ENCODE measurements around the gene VDAC2. TPM values are rescaled to one million over a fixed set of nuclear protein-coding genes. Genes with fewer than 3 reads are reported as not detected.

The VDAC2 gene
- total RNA-seq, 1 experiment from 2014 or later: 340 TPM

DNA sequence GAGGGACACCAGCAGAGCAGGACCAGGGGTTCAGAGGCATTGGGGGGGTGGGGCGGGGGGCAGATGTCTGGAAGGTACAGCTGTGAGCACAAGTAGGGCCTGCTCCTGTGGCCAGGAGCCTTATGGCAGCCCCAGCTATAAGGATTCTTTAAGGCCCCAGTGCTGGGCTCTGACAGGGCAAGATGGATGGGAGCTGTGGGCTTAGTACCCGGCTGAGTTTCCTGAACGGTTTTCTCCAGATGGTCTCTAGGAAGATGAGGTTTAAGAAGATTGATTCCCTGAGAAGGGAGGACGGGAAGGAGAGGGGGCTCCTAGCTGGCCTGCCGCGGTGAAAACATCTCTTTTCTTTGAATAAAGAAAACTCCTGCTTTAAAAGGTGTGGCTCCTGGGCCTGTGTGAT lies 55.3 kb downstream of the VDAC2 start:
- no peaks in the 10 kb centered on the region for H3K9me3 ChIP-seq (ENCODE audit: control insufficient read depth, insufficient read depth, low read depth, low read length)
- H3K27me3 ChIP-seq (ENCODE audit: control insufficient read depth, insufficient read depth, low read length): no peaks in the 10 kb centered on the region
- no TSS peak for BruUV-seq (replicated peaks)
- TF ChIP-seq TCF7L2 (IDR thresholded peaks at IDR 0.05; ENCODE audit: low read depth, low read length) (no peak), POLR2AphosphoS5 (IDR thresholded peaks at IDR 0.05; ENCODE audit: low read depth, low read length) (no peak), SIN3A (IDR thresholded peaks at IDR 0.05; ENCODE audit: borderline replicate concordance, insufficient read depth, low read depth, low read length) (no peak)
- TF ChIP-seq, protein P1, sequence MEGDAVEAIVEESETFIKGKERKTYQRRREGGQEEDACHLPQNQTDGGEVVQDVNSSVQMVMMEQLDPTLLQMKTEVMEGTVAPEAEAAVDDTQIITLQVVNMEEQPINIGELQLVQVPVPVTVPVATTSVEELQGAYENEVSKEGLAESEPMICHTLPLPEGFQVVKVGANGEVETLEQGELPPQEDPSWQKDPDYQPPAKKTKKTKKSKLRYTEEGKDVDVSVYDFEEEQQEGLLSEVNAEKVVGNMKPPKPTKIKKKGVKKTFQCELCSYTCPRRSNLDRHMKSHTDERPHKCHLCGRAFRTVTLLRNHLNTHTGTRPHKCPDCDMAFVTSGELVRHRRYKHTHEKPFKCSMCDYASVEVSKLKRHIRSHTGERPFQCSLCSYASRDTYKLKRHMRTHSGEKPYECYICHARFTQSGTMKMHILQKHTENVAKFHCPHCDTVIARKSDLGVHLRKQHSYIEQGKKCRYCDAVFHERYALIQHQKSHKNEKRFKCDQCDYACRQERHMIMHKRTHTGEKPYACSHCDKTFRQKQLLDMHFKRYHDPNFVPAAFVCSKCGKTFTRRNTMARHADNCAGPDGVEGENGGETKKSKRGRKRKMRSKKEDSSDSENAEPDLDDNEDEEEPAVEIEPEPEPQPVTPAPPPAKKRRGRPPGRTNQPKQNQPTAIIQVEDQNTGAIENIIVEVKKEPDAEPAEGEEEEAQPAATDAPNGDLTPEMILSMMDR (IDR thresholded peaks at IDR 0.05): no peak
- TF ChIP-seq, protein P2, sequence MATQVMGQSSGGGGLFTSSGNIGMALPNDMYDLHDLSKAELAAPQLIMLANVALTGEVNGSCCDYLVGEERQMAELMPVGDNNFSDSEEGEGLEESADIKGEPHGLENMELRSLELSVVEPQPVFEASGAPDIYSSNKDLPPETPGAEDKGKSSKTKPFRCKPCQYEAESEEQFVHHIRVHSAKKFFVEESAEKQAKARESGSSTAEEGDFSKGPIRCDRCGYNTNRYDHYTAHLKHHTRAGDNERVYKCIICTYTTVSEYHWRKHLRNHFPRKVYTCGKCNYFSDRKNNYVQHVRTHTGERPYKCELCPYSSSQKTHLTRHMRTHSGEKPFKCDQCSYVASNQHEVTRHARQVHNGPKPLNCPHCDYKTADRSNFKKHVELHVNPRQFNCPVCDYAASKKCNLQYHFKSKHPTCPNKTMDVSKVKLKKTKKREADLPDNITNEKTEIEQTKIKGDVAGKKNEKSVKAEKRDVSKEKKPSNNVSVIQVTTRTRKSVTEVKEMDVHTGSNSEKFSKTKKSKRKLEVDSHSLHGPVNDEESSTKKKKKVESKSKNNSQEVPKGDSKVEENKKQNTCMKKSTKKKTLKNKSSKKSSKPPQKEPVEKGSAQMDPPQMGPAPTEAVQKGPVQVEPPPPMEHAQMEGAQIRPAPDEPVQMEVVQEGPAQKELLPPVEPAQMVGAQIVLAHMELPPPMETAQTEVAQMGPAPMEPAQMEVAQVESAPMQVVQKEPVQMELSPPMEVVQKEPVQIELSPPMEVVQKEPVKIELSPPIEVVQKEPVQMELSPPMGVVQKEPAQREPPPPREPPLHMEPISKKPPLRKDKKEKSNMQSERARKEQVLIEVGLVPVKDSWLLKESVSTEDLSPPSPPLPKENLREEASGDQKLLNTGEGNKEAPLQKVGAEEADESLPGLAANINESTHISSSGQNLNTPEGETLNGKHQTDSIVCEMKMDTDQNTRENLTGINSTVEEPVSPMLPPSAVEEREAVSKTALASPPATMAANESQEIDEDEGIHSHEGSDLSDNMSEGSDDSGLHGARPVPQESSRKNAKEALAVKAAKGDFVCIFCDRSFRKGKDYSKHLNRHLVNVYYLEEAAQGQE (IDR thresholded peaks at IDR 0.05; ENCODE audit: insufficient read depth in 1 of 2, low read depth in 2 of 2, low read length in 1 of 2): no peak
- H3K27ac ChIP-seq (ENCODE audit: low read length): no peak overlapping the region
- ChIA-PET CTCF (no interaction called here), POLR2A (no interaction called here)
- intact Hi-C loops (cut with micrococcal nuclease; ENCODE audit: unreplicated experiment): no loop called here
- H3K4me3 ChIP-seq (ENCODE audit: low read depth in 2 of 2, low read length in 2 of 2): no peak overlapping the region
- in situ Hi-C loops (cut with HindIII; ENCODE audit: low pct_unique_long_range_greater_than_20kb, low sequenced_read_pairs): no loop called here
- no peak for ATAC-seq
- no peaks in the 10 kb centered on the region for H3K36me3 ChIP-seq (ENCODE audit: control insufficient read depth, insufficient read depth, low read length)
- no peak for DNase-seq (ENCODE audit: low read depth, low spot score)
- no peaks in the 10 kb centered on the region for H3K4me1 ChIP-seq (ENCODE audit: control insufficient read depth, insufficient read depth, low read length)

DNA sequence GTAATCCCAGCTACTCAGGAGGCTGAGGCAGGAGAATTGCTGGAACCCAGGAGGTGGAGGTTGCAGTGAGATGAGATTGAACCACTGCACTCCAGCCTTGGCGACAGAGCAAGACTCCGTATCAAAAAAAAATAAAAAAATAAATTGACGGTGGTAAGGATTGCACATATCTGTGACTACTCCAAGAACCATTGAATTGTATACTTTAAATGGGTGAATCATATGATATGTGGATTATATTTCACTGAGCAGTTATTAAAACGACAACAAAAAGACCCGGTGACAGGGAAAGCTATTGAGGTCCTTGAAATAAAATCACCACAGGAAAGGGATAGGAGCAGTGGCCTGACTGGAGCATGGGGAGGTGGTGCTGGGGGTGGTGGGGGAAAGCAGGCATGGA lies 56.3 kb downstream of the VDAC2 start:
- Histone ChIP-seq H3K27me3 (ENCODE audit: control insufficient read depth, insufficient read depth, low read length) (no peaks in the 10 kb centered on the region), H3K4me3 (ENCODE audit: low read depth in 2 of 2, low read length in 2 of 2) (no peak overlapping the region), H3K27ac (ENCODE audit: low read length) (no peak overlapping the region), H3K9me3 (ENCODE audit: control insufficient read depth, insufficient read depth, low read depth, low read length) (no peaks in the 10 kb centered on the region), H3K4me1 (ENCODE audit: control insufficient read depth, insufficient read depth, low read length) (no peaks in the 10 kb centered on the region), H3K36me3 (ENCODE audit: control insufficient read depth, insufficient read depth, low read length) (no peaks in the 10 kb centered on the region)
- CTCF ChIA-PET: no interaction called here
- DNase-seq (ENCODE audit: low read depth, low spot score) (no peak), ATAC-seq (no peak)
- in situ Hi-C loops (cut with HindIII; ENCODE audit: low pct_unique_long_range_greater_than_20kb, low sequenced_read_pairs) (no loop called here), intact Hi-C loops (cut with micrococcal nuclease; ENCODE audit: unreplicated experiment) (no loop called here)
- BruUV-seq (replicated peaks): no TSS peak
- POLR2A ChIA-PET: interaction anchor here (0.7 kb wide), 1 partner anchor 1213 kb away, joined by 5 read pairs; no protein-coding TSS in a partner anchor
- no peak for TF ChIP-seq SIN3A (IDR thresholded peaks at IDR 0.05; ENCODE audit: borderline replicate concordance, insufficient read depth, low read depth, low read length)
- TF ChIP-seq, protein P2 (IDR thresholded peaks at IDR 0.05; ENCODE audit: insufficient read depth in 1 of 2, low read depth in 2 of 2, low read length in 1 of 2): no peak
- TF ChIP-seq, protein P1 (IDR thresholded peaks at IDR 0.05): no peak
- TF ChIP-seq TCF7L2 (IDR thresholded peaks at IDR 0.05; ENCODE audit: low read depth, low read length): no peak
- no peak for TF ChIP-seq POLR2AphosphoS5 (IDR thresholded peaks at IDR 0.05; ENCODE audit: low read depth, low read length)
